DOHH2 (cell line): Measurements from ENCODE around the gene CACNA1B.

ENCODE experiments used
- H3F3A ChIP-seq: fragments of 200-600 bp; sonication (generic), shearing (Covaris generic); 2 replicates; pipeline ENCODE4 v1.6.0; 2016; ENCODE audit warnings: antibody characterized with exemption, mild to moderate bottlenecking; ENCODE audit not compliant: control insufficient read depth, insufficient read depth
- H3K27ac ChIP-seq: fragments of 200-600 bp; sonication (generic); 2 replicates; pipeline ENCODE4 v1.5.1; 2014; ENCODE audit warnings: low read depth, mild to moderate bottlenecking, low read length, moderate library complexity
- H3K27me3 ChIP-seq: fragments of 200-600 bp; sonication (generic); 2 replicates; pipeline ENCODE4 v1.6.1; 2014; ENCODE audit warnings: mild to moderate bottlenecking, low read length, mixed read lengths; ENCODE audit not compliant: control insufficient read depth
- H3K36me3 ChIP-seq: fragments of 200-600 bp; sonication (generic); 2 replicates; pipeline ENCODE4 v1.6.1; 2014; ENCODE audit warnings: mild to moderate bottlenecking, low read length, moderate library complexity, mixed read lengths; ENCODE audit not compliant: control insufficient read depth
- H3K4me1 ChIP-seq: fragments of 200-600 bp; sonication (generic); 2 replicates; pipeline ENCODE4 v1.6.1; 2014; ENCODE audit warnings: mild to moderate bottlenecking, low read length, mixed read lengths; ENCODE audit not compliant: control insufficient read depth
- H3K4me2 ChIP-seq: fragments of 200-600 bp; sonication (generic); 2 replicates; pipeline ENCODE4 v1.6.0; 2014; ENCODE audit warnings: mild to moderate bottlenecking, low read length, moderate library complexity
- H3K4me3 ChIP-seq: fragments of 200-600 bp; sonication (generic); 2 replicates; pipeline ENCODE4 v1.5.1; 2014; ENCODE audit warnings: mild to moderate bottlenecking, low read length, mixed read lengths
- H3K79me2 ChIP-seq: fragments of 200-600 bp; sonication (generic); 2 replicates; pipeline ENCODE4 v1.6.1; 2014; ENCODE audit warnings: mild to moderate bottlenecking, low read length, mixed read lengths; ENCODE audit not compliant: control insufficient read depth
- H3K9me2 ChIP-seq: fragments of 200-600 bp; sonication (generic); replicated peaks from 2 replicates; pipeline ENCODE4 v1.6.1; 2014; ENCODE audit warnings: mild to moderate bottlenecking, low read length, mixed read lengths; ENCODE audit not compliant: control insufficient read depth
- H3K9me3 ChIP-seq: fragments of 200-600 bp; sonication (generic); 2 replicates; pipeline ENCODE4 v1.6.1; 2014; ENCODE audit warnings: antibody characterized with exemption, low read length, mixed read lengths; ENCODE audit not compliant: control insufficient read depth, insufficient read depth
- H4K20me1 ChIP-seq: fragments of 200-600 bp; sonication (generic); 2 replicates; pipeline ENCODE4 v1.6.0; 2014; ENCODE audit warnings: low read depth, mild to moderate bottlenecking, antibody characterized with exemption, low read length, moderate library complexity; ENCODE audit not compliant: control insufficient read depth, insufficient read depth
- CTCF ChIP-seq: fragments of 200-600 bp; sonication (generic); IDR thresholded peaks from one replicate; pipeline ENCODE4 v1.5.1; 2014; ENCODE audit warnings: antibody characterized with exemption, mild to moderate bottlenecking, low read depth, low read length; ENCODE audit not compliant: poor library complexity, severe bottlenecking
- EZH2phosphoT487 ChIP-seq: fragments of 200-600 bp; sonication (generic); IDR thresholded peaks from 2 replicates; pipeline ENCODE4 v1.6.1; 2017; ENCODE audit warnings: borderline replicate concordance, mild to moderate bottlenecking, antibody characterized with exemption, low read length, moderate library complexity, mixed read lengths

CACNA1B gene

GRCh38 chr9:138067613-138068367 lies 190.2 kb downstream of the CACNA1B start:
- Histone ChIP-seq H3K4me2 (no peak overlapping the region), H3K79me2 (no peaks in the 10 kb centered on the region), H3K4me1 (no peaks in the 10 kb centered on the region), H3K9me2 (no peaks in the 10 kb centered on the region), H3K27ac (no peak overlapping the region), H3K9me3 (no peaks in the 10 kb centered on the region), H3K36me3 (no peaks in the 10 kb centered on the region), H3K4me3 (no peak overlapping the region), H4K20me1 (no peaks in the 10 kb centered on the region), H3F3A (no peaks in the 10 kb centered on the region), H3K27me3 (no peaks in the 10 kb centered on the region)
- TF ChIP-seq CTCF (no peak), EZH2phosphoT487 (no peak)

GRCh38 chr9:138068601-138069035 lies 191.0 kb downstream of the CACNA1B start:
- Histone ChIP-seq H4K20me1 (no peaks in the 10 kb centered on the region), H3K4me1 (no peaks in the 10 kb centered on the region), H3K4me3 (no peak overlapping the region), H3K27me3 (no peaks in the 10 kb centered on the region), H3K4me2 (no peak overlapping the region), H3K9me3 (no peaks in the 10 kb centered on the region), H3K9me2 (no peaks in the 10 kb centered on the region), H3K36me3 (no peaks in the 10 kb centered on the region), H3F3A (no peaks in the 10 kb centered on the region), H3K79me2 (no peaks in the 10 kb centered on the region), H3K27ac (no peak overlapping the region)
- TF ChIP-seq CTCF (no peak), EZH2phosphoT487 (no peak)

GRCh38 chr9:138069731-138070456 lies 192.3 kb downstream of the CACNA1B start:
- Histone ChIP-seq H3K27ac (no peak overlapping the region), H3K4me2 (no peak overlapping the region)

More at GRCh38 chr9:138069731-138070456, 192.3 kb downstream of the CACNA1B start:
- no peak overlapping the region for H3K4me3 ChIP-seq
- H3K27me3 ChIP-seq: no peaks in the 10 kb centered on the region
- TF ChIP-seq CTCF (no peak), EZH2phosphoT487 (no peak)
- H3K4me1 ChIP-seq: no peaks in the 10 kb centered on the region
- H4K20me1 ChIP-seq: no peaks in the 10 kb centered on the region
- no peaks in the 10 kb centered on the region for H3F3A ChIP-seq
- H3K9me3 ChIP-seq: no peaks in the 10 kb centered on the region
- no peaks in the 10 kb centered on the region for H3K9me2 ChIP-seq
- H3K79me2 ChIP-seq: no peaks in the 10 kb centered on the region
- no peaks in the 10 kb centered on the region for H3K36me3 ChIP-seq
